Mucosa of rectum (tissue), 2 donors: Measurements from ENCODE around the gene TSPAN2.

Source experiments
- H3K27ac ChIP-seq, 2 donors: one replicate each; pipeline ENCODE4 v1.7.0; 2013; ENCODE audit warnings: inconsistent platforms in 2 of 2, low read depth in 2 of 2, low read length in 2 of 2
- H3K27me3 ChIP-seq, 2 donors: one replicate each; pipeline ENCODE4 v1.7.0; 2013; ENCODE audit warnings: low read length in 2 of 2; ENCODE audit not compliant: control insufficient read depth in 2 of 2, insufficient read depth in 2 of 2
- H3K36me3 ChIP-seq, 2 donors: one replicate each; pipeline ENCODE4 v1.7.0; 2013; ENCODE audit warnings: low read length in 2 of 2; ENCODE audit not compliant: control insufficient read depth in 2 of 2, insufficient read depth in 2 of 2
- H3K4me1 ChIP-seq, 2 donors: one replicate each; pipeline ENCODE4 v1.7.0; 2013; ENCODE audit warnings: low read length in 2 of 2, mild to moderate bottlenecking in 1 of 2; ENCODE audit not compliant: control insufficient read depth in 2 of 2, insufficient read depth in 2 of 2
- H3K4me3 ChIP-seq, 2 donors: one replicate each; pipeline ENCODE4 v1.7.0; 2013; ENCODE audit warnings: low read length in 2 of 2
- H3K9ac ChIP-seq, 2 donors: one replicate each; pipeline ENCODE4 v1.7.0; 2013; ENCODE audit warnings: low read length in 2 of 2, low read depth in 1 of 2, mild to moderate bottlenecking in 1 of 2
- H3K9me3 ChIP-seq, 2 donors: one replicate each; pipeline ENCODE4 v1.7.0; 2013; ENCODE audit warnings: low read length in 2 of 2; ENCODE audit not compliant: control insufficient read depth in 2 of 2
- donor health status: healthy.
- donor health status: Normal muscosa, but diverticular disease.

TSPAN2 gene

GRCh38 chr1:115089420-115090185 is at the start of gene TSPAN2:
Gene TSPAN2, minus strand, starts transcription at chr1:115089503. Its CDS starts 71 bp downstream, at chr1:115089432.
- Histone ChIP-seq H3K27me3 (no peaks in the 10 kb centered on the region), H3K27ac (peak within 1 kb of the TSS; percentile 57 to 82), H3K4me1 (peaks cover 5 to 10% of the 10 kb centered on the region in 2 donors), H3K36me3 (no peaks in the 10 kb centered on the region), H3K9me3 (no peaks in the 10 kb centered on the region), H3K4me3 (peak within 1 kb of the TSS; percentile 72 to 76), H3K9ac (peak within 1 kb of the TSS; percentile 70 to 73)

GRCh38 chr1:115138973-115139372 is 49.7 kb upstream of the TSPAN2 start:
- H3K9me3 ChIP-seq: no peaks in the 10 kb centered on the region
- H3K9ac ChIP-seq: no peak overlapping the region
- no peaks in the 10 kb centered on the region for H3K27me3 ChIP-seq
- H3K36me3 ChIP-seq: no peaks in the 10 kb centered on the region
- peak overlapping the region in 1 of 2 donors; percentile 14 for H3K4me3 ChIP-seq
- peaks cover 0 to 3% of the 10 kb centered on the region in 2 donors for H3K4me1 ChIP-seq
- no peak overlapping the region for H3K27ac ChIP-seq

- Histone ChIP-seq H3K4me3 (no peak overlapping the region), H3K27ac (no peak overlapping the region), H3K36me3 (no peaks in the 10 kb centered on the region), H3K9ac (no peak overlapping the region), H3K4me1 (peaks cover 0 to 3% of the 10 kb centered on the region in 2 donors), H3K27me3 (no peaks in the 10 kb centered on the region), H3K9me3 (no peaks in the 10 kb centered on the region)
Measured at GRCh38 chr1:115138271-115138670, 49.0 kb upstream of the TSPAN2 start.

GRCh38 chr1:115137191-115137590 is 47.9 kb upstream of the TSPAN2 start:
- Histone ChIP-seq H3K27me3 (no peaks in the 10 kb centered on the region), H3K4me1 (peaks cover 0 to 3% of the 10 kb centered on the region in 2 donors), H3K27ac (no peak overlapping the region), H3K36me3 (no peaks in the 10 kb centered on the region), H3K4me3 (no peak overlapping the region), H3K9ac (no peak overlapping the region), H3K9me3 (no peaks in the 10 kb centered on the region)

GRCh38 chr1:115136706-115137105 is 47.4 kb upstream of the TSPAN2 start:
- Histone ChIP-seq H3K36me3 (no peaks in the 10 kb centered on the region), H3K9ac (no peak overlapping the region), H3K4me1 (peaks cover 0 to 3% of the 10 kb centered on the region in 2 donors), H3K27me3 (no peaks in the 10 kb centered on the region), H3K4me3 (no peak overlapping the region), H3K9me3 (no peaks in the 10 kb centered on the region), H3K27ac (no peak overlapping the region)

GRCh38 chr1:115136106-115136505 is 46.8 kb upstream of the TSPAN2 start:
- H3K9ac ChIP-seq: no peak overlapping the region
- H3K36me3 ChIP-seq: no peaks in the 10 kb centered on the region
- H3K27me3 ChIP-seq: no peaks in the 10 kb centered on the region
- H3K4me1 ChIP-seq: peaks cover 0 to 3% of the 10 kb centered on the region in 2 donors
- no peaks in the 10 kb centered on the region for H3K9me3 ChIP-seq
- H3K27ac ChIP-seq: no peak overlapping the region
- no peak overlapping the region for H3K4me3 ChIP-seq

GRCh38 chr1:115135681-115136080 is 46.4 kb upstream of the TSPAN2 start:
- Histone ChIP-seq H3K4me3 (no peak overlapping the region), H3K27ac (peak overlapping the region in 1 of 2 donors; percentile 11), H3K36me3 (no peaks in the 10 kb centered on the region), H3K27me3 (no peaks in the 10 kb centered on the region), H3K4me1 (peaks cover 0 to 3% of the 10 kb centered on the region in 2 donors), H3K9ac (no peak overlapping the region), H3K9me3 (no peaks in the 10 kb centered on the region)

GRCh38 chr1:115134850-115135480 is 45.7 kb upstream of the TSPAN2 start:
- Histone ChIP-seq H3K4me3 (no peak overlapping the region), H3K9me3 (no peaks in the 10 kb centered on the region), H3K9ac (no peak overlapping the region), H3K36me3 (no peaks in the 10 kb centered on the region), H3K4me1 (peaks cover 0 to 3% of the 10 kb centered on the region in 2 donors), H3K27ac (peak overlapping the region in 1 of 2 donors; percentile 11), H3K27me3 (no peaks in the 10 kb centered on the region)

GRCh38 chr1:115134231-115134630 is 44.9 kb upstream of the TSPAN2 start:
- H3K27me3 ChIP-seq: no peaks in the 10 kb centered on the region
- no peaks in the 10 kb centered on the region for H3K9me3 ChIP-seq
- H3K9ac ChIP-seq: no peak overlapping the region
- H3K4me1 ChIP-seq: peaks cover 0 to 3% of the 10 kb centered on the region in 2 donors
- no peak overlapping the region for H3K27ac ChIP-seq
- no peak overlapping the region for H3K4me3 ChIP-seq
- H3K36me3 ChIP-seq: no peaks in the 10 kb centered on the region

- Histone ChIP-seq H3K27ac (no peak overlapping the region), H3K27me3 (no peaks in the 10 kb centered on the region), H3K36me3 (no peaks in the 10 kb centered on the region), H3K4me1 (no peaks in the 10 kb centered on the region), H3K9ac (no peak overlapping the region), H3K9me3 (no peaks in the 10 kb centered on the region), H3K4me3 (no peak overlapping the region)
Measured at GRCh38 chr1:115133440-115133839, 44.1 kb upstream of the TSPAN2 start.
